COLO668 (cell line): Measurements from ENCODE around the gene RPS6KB1.
"Not testable (repeated sequence)": the region's sequence is repeated elsewhere in the genome, so short reads cannot be mapped to it uniquely, and the experiment has no call there.

Experiments used
- DNase-seq: peaks from one replicate; lab custom pipeline; 2025; ENCODE audit not compliant: unreplicated experiment; lab: John Stamatoyannopoulos, UW

RPS6KB1 gene

DNA sequence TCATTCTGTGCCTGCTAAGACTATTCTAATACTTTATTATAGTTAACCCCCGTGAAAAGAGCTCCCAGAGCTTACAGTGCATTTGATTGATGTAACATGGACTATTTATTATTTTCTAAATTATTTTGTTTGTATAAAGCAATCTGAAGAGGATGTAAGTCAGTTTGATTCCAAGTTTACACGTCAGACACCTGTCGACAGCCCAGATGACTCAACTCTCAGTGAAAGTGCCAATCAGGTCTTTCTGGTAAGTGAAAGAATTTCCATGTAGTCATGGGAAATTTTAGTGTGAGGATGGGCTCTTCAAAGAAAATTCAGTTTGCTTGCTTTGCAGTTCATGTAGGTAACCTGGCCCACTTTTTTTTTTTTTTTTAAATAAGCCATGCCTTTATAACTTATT, 47.8 kb downstream of the RPS6KB1 start:
- DNase-seq = not testable (repeated sequence)

DNA sequence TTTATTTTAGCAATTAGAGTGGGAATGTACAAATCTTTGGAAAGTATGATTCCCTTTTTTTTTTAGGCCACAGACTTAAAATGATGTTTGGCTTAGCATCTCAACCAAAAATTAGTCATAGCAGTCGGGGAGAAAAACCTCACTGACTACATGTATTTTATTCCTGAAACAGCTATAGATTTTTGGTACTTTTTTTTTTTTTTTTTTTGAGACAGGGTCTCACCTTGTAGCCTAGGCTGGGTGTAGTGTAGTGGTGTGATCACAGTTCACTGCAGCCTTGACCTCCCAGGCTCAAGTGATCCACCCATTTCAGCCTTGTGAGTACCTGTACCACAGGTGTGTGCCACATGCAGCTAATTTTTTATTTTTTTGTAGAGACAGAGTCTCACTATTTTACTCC, 48.2 kb downstream of the RPS6KB1 start:
- no peak for DNase-seq

DNA sequence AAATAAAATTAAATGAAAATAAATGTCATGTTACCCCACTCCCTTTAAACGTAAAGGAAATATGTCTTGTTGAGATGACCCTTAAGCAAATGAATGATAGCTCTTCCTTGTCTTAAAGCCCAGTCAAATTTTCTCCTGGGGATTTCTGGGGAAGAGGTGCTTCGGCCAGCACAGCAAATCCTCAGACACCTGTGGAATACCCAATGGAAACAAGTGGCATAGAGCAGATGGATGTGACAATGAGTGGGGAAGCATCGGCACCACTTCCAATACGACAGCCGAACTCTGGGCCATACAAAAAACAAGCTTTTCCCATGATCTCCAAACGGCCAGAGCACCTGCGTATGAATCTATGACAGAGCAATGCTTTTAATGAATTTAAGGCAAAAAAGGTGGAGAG, 53.5 kb downstream of the RPS6KB1 start:
- not testable (repeated sequence) for DNase-seq

DNA sequence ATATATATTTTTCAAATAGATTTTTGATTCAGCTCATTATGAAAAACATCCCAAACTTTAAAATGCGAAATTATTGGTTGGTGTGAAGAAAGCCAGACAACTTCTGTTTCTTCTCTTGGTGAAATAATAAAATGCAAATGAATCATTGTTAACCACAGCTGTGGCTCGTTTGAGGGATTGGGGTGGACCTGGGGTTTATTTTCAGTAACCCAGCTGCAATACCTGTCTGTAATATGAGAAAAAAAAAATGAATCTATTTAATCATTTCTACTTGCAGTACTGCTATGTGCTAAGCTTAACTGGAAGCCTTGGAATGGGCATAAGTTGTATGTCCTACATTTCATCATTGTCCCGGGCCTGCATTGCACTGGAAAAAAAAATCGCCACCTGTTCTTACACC, 54.4 kb downstream of the RPS6KB1 start:
- DNase-seq = not testable (repeated sequence)

DNA sequence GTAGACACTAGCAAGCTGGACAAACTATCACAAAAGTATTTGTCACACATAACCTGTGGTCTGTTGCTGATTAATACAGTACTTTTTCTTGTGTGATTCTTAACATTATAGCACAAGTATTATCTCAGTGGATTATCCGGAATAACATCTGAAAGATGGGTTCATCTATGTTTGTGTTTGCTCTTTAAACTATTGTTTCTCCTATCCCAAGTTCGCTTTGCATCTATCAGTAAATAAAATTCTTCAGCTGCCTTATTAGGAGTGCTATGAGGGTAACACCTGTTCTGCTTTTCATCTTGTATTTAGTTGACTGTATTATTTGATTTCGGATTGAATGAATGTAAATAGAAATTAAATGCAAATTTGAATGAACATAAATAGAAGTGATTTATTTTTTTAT, 57.1 kb downstream of the RPS6KB1 start:
- DNase-seq = no peak

DNA sequence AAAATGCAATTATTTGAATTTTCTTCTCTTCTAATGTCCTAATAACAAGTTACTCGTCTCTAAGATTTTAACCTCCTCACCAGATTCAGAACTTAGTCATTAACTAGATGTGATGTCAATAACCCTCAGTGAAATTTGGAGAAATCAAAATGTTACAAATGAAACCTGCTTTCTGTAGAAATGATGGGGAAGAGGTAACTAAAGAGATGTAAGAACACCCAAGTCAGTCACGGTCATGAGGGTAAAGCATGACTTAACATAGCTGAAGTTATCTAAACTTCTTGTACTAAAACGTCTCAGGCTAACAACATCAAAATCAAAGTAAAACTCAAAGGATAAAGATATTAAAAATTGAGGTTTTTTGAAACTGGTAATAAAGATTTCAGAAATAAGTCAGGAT, 61.9 kb downstream of the RPS6KB1 start:
- no peak for DNase-seq

DNA sequence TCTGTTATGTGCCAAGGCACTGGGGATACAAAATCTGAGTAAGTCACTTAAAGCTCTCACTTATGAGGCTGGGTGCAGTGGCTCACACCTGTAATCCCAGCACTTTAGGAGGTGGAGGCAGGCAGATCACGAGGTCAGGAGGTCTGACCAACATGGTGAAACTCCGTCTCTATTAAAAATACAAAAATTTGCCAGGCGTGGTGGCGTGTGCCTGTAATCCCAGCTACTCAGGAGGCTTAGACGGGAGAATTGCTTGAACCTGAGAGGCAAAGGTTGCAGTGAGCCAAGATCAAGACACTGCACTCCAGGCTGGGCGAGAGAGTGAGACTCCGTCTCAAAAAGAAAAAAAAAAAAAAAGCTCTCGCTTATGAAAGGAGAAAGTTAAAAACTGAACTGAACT, 66.7 kb downstream of the RPS6KB1 start:
- DNase-seq = not testable (repeated sequence)

DNA sequence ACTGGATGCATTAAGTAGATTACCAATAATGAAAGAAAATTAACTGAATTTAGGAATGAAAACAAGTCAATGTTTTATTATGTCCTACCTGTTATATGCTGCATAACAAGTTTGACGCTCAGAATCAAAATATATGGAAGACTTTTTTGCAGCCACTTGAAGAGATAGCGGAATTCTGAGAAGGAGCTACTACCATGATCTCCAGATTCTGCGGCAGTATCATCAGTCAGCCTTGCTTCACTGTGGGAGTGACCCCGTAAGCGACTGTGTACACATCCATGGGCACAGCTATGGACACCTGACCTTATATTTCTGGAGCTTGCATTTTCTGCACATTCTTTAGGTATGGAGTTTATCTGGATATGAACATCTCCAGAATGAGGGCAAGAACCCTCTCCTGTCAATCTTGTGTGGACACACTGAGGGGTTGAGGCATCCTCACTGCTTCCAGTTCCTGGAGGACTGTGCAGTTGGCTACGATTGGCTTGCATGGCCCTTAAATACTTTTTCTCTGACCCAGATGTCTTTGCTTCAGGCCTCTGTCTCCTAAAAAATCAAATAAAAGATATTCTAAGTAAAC, 69.9 kb downstream of the RPS6KB1 start:
- no peak for DNase-seq

DNA sequence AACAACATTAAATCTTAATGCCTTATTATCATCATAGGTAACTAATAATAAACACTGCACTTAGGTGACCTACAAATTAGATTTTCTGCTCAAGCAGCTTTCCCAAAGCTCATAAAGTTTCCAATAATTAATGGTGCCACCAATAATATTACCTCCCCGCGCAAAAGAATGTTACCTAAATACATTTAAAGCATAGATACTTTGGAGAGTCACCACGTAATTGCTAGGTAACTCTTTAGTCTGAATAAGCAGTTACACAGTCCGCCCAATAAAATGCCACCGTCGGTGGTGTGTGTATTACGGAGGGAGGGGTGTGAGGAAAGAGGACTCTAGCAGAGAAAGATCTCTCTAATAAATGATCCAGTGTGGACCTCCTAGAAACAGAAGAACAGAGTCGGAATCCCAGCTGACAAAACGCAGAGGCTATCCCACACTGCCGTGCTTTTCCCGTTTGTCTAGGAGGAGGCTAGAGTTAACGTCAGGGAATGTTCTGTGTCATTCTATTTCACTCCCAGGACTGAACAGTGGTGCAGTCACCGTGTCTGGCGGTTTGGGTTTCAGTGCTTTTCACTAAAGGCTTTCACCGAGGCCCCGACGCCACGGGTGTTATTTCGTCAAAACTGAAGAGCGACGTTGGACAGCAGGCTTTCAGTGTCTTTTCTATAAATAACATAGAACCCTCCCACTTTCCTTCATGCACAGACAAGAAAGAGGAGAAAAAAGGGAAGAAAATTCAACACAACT, 71.0 kb downstream of the RPS6KB1 start:
- DNase-seq = peak; percentile 34

DNA sequence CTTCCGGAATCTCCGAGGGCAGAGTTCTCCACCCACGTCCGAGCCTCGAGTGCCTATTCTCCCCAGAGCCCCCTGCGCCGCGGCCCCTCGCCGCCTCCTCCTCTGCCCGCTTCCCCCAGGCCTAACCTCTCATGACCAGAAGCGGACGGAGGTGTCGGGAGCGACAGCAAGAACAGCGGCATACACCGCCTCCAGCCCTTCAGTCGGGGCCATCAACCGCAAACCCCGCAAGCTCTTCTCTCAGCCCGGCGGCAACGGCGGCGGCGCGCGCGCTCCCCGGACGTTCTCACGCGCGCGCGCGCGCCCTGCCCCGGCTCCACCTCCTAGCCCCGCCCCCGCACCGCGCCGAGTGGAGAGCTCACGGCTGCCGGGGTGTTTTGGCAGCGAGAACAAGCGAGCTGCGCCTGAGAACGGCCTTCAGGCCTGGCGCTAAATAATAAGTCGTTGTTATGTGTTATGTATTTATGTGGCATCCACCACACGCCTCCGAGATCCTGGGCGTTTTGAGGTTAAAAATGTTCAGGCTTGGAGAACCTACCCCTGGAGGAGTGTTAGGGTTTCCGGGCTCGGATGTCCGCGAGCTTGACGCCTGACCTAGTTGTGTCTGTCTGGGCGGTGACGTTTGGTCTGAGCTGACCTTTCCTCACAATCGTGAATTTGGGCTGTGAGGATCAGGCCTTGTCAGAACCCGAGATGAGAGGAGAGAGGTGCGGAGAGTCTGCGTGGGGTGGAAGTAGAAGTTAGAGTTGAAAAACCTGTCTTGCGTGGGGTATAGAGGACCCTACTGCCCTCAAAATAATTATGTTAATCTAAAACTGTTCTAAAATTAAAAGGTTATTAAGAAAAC, 71.8 kb downstream of the RPS6KB1 start, which contains the start of gene RNFT1:
TSS of gene RNFT1 (minus strand) at position 259 of the 847 bp plus-strand sequence. CDS start at position 182, 77 bp downstream.
- peak; percentile 92 for DNase-seq

DNA sequence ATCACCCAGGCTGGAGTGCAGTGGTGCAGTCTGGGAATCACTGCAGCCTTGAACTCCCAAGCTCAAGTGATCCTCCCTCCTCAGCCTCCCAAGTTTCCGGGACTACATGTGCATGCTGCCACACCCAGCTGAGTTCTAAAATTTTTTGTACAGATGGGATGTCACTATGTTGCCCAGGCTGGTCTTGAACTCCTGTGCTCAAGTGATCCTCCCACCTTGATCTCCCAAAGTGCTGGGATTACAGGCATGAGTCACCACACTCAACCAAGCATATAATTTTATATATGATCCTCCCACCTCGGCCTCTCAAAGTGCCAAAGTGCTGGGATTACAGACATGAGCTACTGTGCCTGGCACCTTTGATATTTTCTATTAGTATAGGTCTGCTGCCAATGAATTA, 78.8 kb downstream of the RPS6KB1 start:
- not testable (repeated sequence) for DNase-seq

DNA sequence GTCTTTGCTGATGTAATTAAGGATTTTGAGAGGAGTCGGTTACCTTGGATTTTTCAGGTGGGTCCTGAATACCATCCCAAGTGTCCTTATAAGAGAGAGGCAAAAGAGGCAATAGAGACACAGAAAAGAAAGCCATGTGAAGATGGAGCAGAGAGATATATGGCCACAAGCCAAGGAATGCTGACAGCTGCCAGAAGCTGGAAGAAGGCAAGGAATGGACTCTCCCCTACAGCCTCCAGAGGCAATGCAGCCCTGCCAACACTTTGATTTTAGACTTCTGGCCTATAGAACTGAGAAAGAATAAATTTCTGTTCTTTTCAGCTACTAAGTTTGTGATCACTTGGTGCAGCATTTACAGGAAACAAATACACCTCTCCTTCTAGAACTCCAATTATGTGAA, 79.9 kb downstream of the RPS6KB1 start:
- DNase-seq = no peak

DNA sequence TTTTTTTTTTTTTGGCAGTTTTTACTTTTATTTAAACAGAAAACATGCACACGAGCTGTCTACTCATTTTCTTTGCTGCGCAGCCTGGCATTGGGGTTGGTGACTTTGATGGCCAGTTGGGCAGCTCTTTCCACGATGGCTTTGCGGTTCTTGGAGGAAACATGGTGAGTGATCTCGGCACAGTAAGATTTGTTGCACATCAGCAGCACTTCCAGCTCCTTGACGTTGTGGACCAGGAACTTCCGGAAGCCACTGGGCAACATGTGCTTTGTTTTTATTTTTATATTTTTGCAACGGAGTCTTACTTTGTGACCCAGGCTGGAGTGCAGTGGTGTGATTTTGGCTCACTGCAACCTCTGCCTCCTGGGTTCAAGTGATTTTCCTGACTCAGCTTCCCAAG, 80.6 kb downstream of the RPS6KB1 start:
- not testable (repeated sequence) for DNase-seq

DNA sequence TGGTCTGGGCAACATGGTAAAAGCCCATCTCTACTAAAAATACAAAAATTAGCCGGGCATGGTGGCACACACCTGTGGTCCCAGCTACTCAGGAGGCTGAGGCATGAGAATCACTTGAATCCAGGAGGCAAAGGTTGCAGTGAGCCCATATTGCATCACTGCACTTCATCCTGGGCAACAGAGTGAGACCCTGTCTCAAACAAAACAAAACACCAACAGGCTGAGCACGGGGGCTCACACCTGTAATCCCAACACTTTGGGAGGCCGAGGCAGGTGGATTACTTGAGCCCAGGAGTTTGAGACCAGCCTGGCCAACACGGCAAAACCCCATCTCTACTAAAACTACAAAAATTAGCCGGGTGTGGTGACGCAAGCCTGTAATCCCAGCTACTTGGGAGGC, 82.2 kb downstream of the RPS6KB1 start:
- DNase-seq = not testable (repeated sequence)

DNA sequence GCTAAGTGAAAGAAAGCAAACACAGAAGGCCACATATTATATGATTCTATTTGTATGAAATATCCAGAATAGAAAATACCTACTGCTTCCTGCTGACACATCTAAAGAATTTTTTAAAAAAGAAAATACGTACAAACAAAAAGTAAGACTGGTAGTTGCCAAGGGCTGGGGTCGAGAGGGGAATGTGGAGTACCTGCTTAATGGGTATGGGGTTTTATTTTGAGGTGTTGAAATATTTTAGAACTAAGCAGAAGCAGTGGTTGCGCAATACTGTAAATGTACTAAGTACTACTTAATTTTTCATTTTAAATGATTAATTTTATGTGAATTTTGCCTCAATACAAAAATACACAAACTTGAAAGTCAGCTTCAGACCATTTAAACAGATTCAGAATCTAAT, 103.7 kb downstream of the RPS6KB1 start:
- not testable (repeated sequence) for DNase-seq
